ENCODE measurements around the gene SUPV3L1.

Gene SUPV3L1

GRCh38 chr10:69208761-69209160 is 28.7 kb downstream of the SUPV3L1 start:
- no peak for DNase-seq

- no peak for DNase-seq
Measured at GRCh38 chr10:69209787-69210484, 29.9 kb downstream of the SUPV3L1 start.

- DNase-seq = no peak
Measured at GRCh38 chr10:69211104-69211503, 31.1 kb downstream of the SUPV3L1 start.

GRCh38 chr10:69211524-69211923 is 31.5 kb downstream of the SUPV3L1 start:
- DNase-seq = no peak

GRCh38 chr10:69213591-69214311 is 33.7 kb downstream of the SUPV3L1 start:
- no peak for DNase-seq

GRCh38 chr10:69214666-69215131 is 34.7 kb downstream of the SUPV3L1 start:
- DNase-seq = no peak

GRCh38 chr10:69215405-69216171 is 35.6 kb downstream of the SUPV3L1 start:
- no peak for DNase-seq

GRCh38 chr10:69216577-69217118 is 36.6 kb downstream of the SUPV3L1 start:
- DNase-seq = no peak

GRCh38 chr10:69217119-69217754 is 37.2 kb downstream of the SUPV3L1 start:
- DNase-seq = no peak

- DNase-seq = no peak
Measured at GRCh38 chr10:69218831-69219230, 38.8 kb downstream of the SUPV3L1 start.

- DNase-seq = no peak
Measured at GRCh38 chr10:69220041-69220451, 40.0 kb downstream of the SUPV3L1 start, which contains the start of gene HKDC1. TSS of gene HKDC1 (plus strand) at chr10:69220332. CDS start at chr10:69220436, 104 bp downstream.

GRCh38 chr10:69220507-69220906 is 40.5 kb downstream of the SUPV3L1 start:
- DNase-seq = no peak

GRCh38 chr10:69222157-69223027 is 42.4 kb downstream of the SUPV3L1 start:
- DNase-seq = peak; percentile 65

GRCh38 chr10:69223028-69223342 is 43.0 kb downstream of the SUPV3L1 start:
- no peak for DNase-seq

GRCh38 chr10:69224862-69225657 is 45.0 kb downstream of the SUPV3L1 start:
- DNase-seq = no peak

GRCh38 chr10:69225681-69226080 is 45.6 kb downstream of the SUPV3L1 start:
- DNase-seq = no peak

GRCh38 chr10:69226919-69227450 is 47.0 kb downstream of the SUPV3L1 start:
- DNase-seq = no peak

- no peak for DNase-seq
Measured at GRCh38 chr10:69228151-69228550, 48.1 kb downstream of the SUPV3L1 start.

- DNase-seq = no peak
Measured at GRCh38 chr10:69229616-69229916, 49.5 kb downstream of the SUPV3L1 start.

- DNase-seq = no peak
Measured at GRCh38 chr10:69230128-69230527, 50.1 kb downstream of the SUPV3L1 start.

- DNase-seq = no peak
Measured at GRCh38 chr10:69232252-69232651, 52.2 kb downstream of the SUPV3L1 start.

Data from activated effector memory CD4-positive, alpha-beta T cell treated with Interleukin-2 at 50 U/mL for 16 hours (primary cell).